Keratinocyte (primary cell): ENCODE data around the gene SPG7.

Experiments used
- EZH2 ChIP-seq: IDR thresholded peaks from one replicate; pipeline ENCODE4 v1.6.1; 2012; ENCODE audit warnings: inconsistent platforms, mild to moderate bottlenecking, low read length, moderate library complexity
- TF ChIP-seq, protein P1 (sequence below), 3 experiments: IDR thresholded peaks in 1 of 3; conservative IDR thresholded peaks in 1 of 3; optimal IDR thresholded peaks in 1 of 3; 2 replicates in 2 of 3; 3 replicates in 1 of 3; pipeline versions ENCODE3 to v1.5.1; 2011; ENCODE audit warnings: low read length in 3 of 3, mild to moderate bottlenecking in 3 of 3, moderate library complexity in 2 of 3, control low read depth in 1 of 3, inconsistent platforms in 1 of 3; ENCODE audit not compliant: insufficient read depth in 2 of 3; ENCODE audit errors: extremely low read depth in 1 of 3

DNA sequence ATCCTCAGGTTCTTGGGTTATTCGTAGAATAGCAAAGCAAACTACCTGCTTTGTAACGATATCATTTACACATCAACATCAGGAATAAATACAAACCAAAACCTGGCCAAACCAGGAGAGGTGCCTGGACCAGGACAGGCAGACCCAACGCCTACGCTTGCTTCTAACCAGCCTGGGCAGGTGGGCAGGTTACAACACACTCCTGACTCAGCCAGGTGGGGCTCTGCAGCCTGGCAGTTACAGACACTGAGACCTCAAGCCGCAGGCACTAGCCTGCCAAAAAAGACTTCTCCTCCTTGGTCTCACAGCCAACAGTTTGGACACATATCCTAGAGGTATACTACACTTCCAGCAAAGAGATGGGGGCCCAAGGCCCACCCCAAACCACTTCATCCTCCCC, 31.8 kb upstream of the SPG7 start:
- TF ChIP-seq, protein P1, sequence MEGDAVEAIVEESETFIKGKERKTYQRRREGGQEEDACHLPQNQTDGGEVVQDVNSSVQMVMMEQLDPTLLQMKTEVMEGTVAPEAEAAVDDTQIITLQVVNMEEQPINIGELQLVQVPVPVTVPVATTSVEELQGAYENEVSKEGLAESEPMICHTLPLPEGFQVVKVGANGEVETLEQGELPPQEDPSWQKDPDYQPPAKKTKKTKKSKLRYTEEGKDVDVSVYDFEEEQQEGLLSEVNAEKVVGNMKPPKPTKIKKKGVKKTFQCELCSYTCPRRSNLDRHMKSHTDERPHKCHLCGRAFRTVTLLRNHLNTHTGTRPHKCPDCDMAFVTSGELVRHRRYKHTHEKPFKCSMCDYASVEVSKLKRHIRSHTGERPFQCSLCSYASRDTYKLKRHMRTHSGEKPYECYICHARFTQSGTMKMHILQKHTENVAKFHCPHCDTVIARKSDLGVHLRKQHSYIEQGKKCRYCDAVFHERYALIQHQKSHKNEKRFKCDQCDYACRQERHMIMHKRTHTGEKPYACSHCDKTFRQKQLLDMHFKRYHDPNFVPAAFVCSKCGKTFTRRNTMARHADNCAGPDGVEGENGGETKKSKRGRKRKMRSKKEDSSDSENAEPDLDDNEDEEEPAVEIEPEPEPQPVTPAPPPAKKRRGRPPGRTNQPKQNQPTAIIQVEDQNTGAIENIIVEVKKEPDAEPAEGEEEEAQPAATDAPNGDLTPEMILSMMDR (optimal IDR thresholded peaks at IDR 0.05 in 1 of 3, IDR thresholded peaks at IDR 0.05 in 1 of 3, conservative IDR thresholded peaks at IDR 0.05 in 1 of 3; ENCODE audit: extremely low read depth in 1 of 3, insufficient read depth in 2 of 3, low read length in 3 of 3), result no peak
- no peak for TF ChIP-seq EZH2
